ENCODE results near the gene HDAC7. TPM values are rescaled to one million over a fixed set of nuclear protein-coding genes. Genes with fewer than 3 reads are reported as not detected.

Gene HDAC7
- total and polyA plus RNA-seq, 8 donors = 22.8 to 313 (median 46.8) TPM

DNA sequence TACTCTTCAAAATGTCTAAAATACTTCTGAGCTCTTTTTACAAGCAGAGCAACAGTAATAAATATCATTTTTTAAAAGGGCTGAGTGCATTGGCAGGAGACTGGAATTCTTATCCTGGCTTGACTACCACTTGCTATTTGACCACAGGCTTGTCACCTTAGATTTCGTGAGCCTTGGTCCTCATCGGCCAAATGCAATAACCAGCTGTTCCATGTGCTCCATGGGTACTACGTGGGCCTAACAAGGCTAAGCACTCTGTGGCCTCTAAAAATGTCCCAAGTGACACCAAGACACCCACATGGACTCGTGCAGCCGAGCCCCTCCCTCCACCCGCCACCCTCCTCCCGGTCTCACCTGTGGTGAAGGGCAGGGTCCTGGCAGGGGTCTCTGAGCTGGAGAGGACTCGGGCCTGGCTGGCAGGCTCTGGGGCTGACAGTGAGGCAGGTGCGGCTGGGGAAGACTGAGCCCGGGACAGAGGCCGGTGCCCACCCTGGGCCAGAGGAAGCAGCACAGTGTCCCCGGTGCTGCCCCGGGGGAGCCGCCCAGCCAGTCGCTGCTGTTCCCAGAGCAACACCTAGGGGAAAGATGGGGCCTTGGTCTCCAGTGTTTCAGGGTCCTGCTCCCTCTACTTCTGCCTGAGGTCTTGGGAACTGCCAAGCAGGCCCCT is 26.6 kb downstream of the HDAC7 start:
- DNase-seq = no peak
- Histone ChIP-seq H3K27ac (no peak overlapping the region), H3K9me3 (no peaks in the 10 kb centered on the region), H3K4me3 (no peak overlapping the region), H3K36me3 (peaks cover 87 to 100% (median 100%) of the 10 kb centered on the region in 4 donors), H3K4me1 (peaks cover 0 to 9% (median 0%) of the 10 kb centered on the region in 4 donors), H3K27me3 (no peaks in the 10 kb centered on the region)
- 80 to 93% (median 83%) methylated on average over 10 to 15 of the region's 15 CpGs for WGBS, 5 donors
- no peak for TF ChIP-seq EP300 (IDR thresholded peaks at IDR 0.05)
- TF ChIP-seq POLR2A (IDR thresholded peaks at IDR 0.05) = no peak
- TF ChIP-seq, protein P1, sequence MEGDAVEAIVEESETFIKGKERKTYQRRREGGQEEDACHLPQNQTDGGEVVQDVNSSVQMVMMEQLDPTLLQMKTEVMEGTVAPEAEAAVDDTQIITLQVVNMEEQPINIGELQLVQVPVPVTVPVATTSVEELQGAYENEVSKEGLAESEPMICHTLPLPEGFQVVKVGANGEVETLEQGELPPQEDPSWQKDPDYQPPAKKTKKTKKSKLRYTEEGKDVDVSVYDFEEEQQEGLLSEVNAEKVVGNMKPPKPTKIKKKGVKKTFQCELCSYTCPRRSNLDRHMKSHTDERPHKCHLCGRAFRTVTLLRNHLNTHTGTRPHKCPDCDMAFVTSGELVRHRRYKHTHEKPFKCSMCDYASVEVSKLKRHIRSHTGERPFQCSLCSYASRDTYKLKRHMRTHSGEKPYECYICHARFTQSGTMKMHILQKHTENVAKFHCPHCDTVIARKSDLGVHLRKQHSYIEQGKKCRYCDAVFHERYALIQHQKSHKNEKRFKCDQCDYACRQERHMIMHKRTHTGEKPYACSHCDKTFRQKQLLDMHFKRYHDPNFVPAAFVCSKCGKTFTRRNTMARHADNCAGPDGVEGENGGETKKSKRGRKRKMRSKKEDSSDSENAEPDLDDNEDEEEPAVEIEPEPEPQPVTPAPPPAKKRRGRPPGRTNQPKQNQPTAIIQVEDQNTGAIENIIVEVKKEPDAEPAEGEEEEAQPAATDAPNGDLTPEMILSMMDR (IDR thresholded peaks at IDR 0.05) = no peak
- no peak for TF ChIP-seq POLR2AphosphoS5 (IDR thresholded peaks at IDR 0.05)
- intact Hi-C loops (cut with DNase I; ENCODE audit: low total_unique reads) = no loop called here

DNA sequence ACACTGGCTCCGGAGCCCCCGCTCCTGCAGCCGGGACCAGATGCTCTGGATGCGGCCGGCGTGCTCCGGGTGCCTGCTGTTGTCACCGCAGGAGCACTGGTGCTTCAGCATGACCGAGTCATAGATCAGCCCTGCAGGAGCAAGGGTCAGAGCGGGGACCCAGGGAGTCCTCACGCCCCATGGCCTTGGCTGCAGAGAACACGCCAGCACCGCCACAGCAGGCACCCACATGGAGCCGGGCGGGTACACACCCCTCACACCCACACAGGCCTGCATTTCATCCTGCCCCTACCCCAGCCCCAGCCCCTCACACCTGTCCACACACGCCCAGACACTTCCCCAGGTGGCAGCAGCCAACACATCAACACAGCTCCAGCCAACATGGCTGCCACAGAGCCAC is 27.8 kb downstream of the HDAC7 start:
- intact Hi-C loops (cut with DNase I; ENCODE audit: low total_unique reads) = no loop called here
- DNase-seq = no peak
- Histone ChIP-seq H3K4me1 (peaks cover 0 to 9% (median 1%) of the 10 kb centered on the region in 4 donors), H3K27me3 (no peaks in the 10 kb centered on the region), H3K27ac (no peak overlapping the region), H3K9me3 (no peaks in the 10 kb centered on the region), H3K36me3 (peaks cover 87 to 100% (median 100%) of the 10 kb centered on the region in 4 donors), H3K4me3 (no peak overlapping the region)
- 86 to 99% (median 94%) methylated on average over 14 to 16 of the region's 16 CpGs; no CpG with 5 or more reads in 1 of the 5 donors for WGBS, 5 donors
- TF ChIP-seq, protein P1 (IDR thresholded peaks at IDR 0.05) = no peak
- TF ChIP-seq EP300 (IDR thresholded peaks at IDR 0.05) = no peak
- no peak for TF ChIP-seq POLR2AphosphoS5 (IDR thresholded peaks at IDR 0.05)
- TF ChIP-seq POLR2A (IDR thresholded peaks at IDR 0.05) = no peak

DNA sequence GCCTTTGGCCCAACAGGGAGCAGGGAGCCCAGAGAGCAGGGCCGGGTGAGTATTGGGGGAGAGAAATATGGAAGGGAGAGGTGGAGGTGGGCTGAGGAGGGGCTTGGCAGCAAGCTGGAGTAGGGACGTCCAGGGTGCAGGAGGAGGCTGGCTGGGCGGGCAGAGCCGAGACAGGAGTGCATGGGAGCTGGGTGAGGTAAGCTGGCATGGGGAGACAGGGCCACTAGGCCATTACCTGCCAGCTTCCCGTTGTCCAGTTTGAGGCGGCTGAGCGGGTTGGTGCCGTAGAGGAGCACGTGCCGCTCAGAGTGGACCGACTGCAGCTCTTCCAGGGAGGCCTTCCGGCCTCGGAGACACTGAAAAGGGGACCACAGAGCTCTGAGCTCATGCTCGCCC is 28.4 kb downstream of the HDAC7 start:
- peaks cover 87 to 100% (median 100%) of the 10 kb centered on the region in 4 donors for H3K36me3 ChIP-seq
- intact Hi-C loops (cut with DNase I; ENCODE audit: low total_unique reads) = no loop called here

DNA sequence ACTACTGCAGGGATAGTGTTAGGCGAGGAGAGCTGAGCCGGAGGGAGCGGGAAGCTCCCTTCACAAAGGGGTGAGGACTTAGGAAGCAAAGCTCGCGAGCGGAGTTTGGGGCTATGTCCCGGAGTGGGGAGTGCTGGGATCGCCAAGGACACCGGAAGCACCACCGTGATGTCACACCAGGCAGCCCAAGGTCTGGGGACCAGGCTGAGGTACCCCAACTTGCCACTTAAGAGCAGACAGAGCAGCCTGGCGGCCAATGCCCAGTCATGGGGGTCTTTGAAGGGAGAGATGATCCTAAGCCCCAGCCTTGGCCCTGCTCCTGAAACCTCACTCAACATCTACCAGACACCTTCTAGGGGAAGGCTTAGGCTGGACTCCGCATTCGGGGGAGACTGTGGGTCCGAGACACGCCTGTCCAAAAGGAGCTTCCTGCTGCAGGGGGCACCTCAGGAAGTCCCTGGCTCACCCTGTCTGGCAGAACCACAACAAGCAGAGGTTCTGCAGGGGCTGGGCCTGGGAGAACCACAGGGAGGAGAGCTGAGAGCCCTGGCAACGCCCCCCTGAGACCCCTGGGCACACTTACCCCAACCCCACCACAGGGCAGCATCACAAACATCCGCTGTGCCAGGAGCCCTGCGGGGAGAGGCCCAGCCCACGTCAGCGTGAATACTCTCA is 28.9 kb downstream of the HDAC7 start:
- intact Hi-C loops (cut with DNase I; ENCODE audit: low total_unique reads) = no loop called here
- Histone ChIP-seq H3K9me3 (no peaks in the 10 kb centered on the region), H3K4me1 (peaks cover 0 to 20% (median 1%) of the 10 kb centered on the region in 4 donors), H3K27ac (peak overlapping the region in 1 of 5 donors; percentile 4), H3K27me3 (no peaks in the 10 kb centered on the region), H3K36me3 (peaks cover 89 to 100% (median 100%) of the 10 kb centered on the region in 4 donors), H3K4me3 (no peak overlapping the region)
- DNase-seq = no peak
- 94 to 96% (median 95%) methylated on average over 16 to 20 of the region's 20 CpGs for WGBS, 5 donors
- no peak for TF ChIP-seq EP300 (IDR thresholded peaks at IDR 0.05)
- TF ChIP-seq, protein P1 (IDR thresholded peaks at IDR 0.05) = no peak
- TF ChIP-seq POLR2AphosphoS5 (IDR thresholded peaks at IDR 0.05) = no peak
- no peak for TF ChIP-seq POLR2A (IDR thresholded peaks at IDR 0.05)

More for the DNA sequence above, 28.4 kb downstream of the HDAC7 start:
- H3K9me3 ChIP-seq = no peaks in the 10 kb centered on the region
- peak overlapping the region in 1 of 5 donors; percentile 4 for H3K27ac ChIP-seq
- H3K4me3 ChIP-seq = no peak overlapping the region
- H3K4me1 ChIP-seq = peaks cover 0 to 15% (median 1%) of the 10 kb centered on the region in 4 donors
- H3K27me3 ChIP-seq = no peaks in the 10 kb centered on the region
- TF ChIP-seq EP300 (IDR thresholded peaks at IDR 0.05) = no peak
- TF ChIP-seq, protein P1 (IDR thresholded peaks at IDR 0.05) = no peak
- no peak for TF ChIP-seq POLR2A (IDR thresholded peaks at IDR 0.05)
- no peak for TF ChIP-seq POLR2AphosphoS5 (IDR thresholded peaks at IDR 0.05)
- DNase-seq = no peak
- 85 to 93% (median 92%) methylated on average over 14 of the region's 14 CpGs for WGBS, 5 donors
